ENCODE results near the gene TEX38. TPM values are rescaled to one million over a fixed set of nuclear protein-coding genes. Genes with fewer than 3 reads are reported as not detected.
"Not testable (repeated sequence)": the region's sequence is repeated elsewhere in the genome, so short reads cannot be mapped to it uniquely, and the experiment has no call there.

TEX38 gene
- total and polyA plus RNA-seq, 2 of the 13 experiments (the other 11 are each of a cell fraction or from before 2014, with no cell fraction given) = 0.18 TPM; not detected in 1

GRCh38 chr1:46719689-46720088, 48.0 kb downstream of the TEX38 start (continued):
- TF ChIP-seq ZNF407 (CRISPR knock-in tag; IDR thresholded peaks at IDR 0.05; ENCODE audit: not compliant biosample characterization) = no peak
- no peak for TF ChIP-seq ZNF577 (CRISPR knock-in tag; IDR thresholded peaks at IDR 0.05; ENCODE audit: borderline replicate concordance, low read depth)
- no peak for TF ChIP-seq SMARCE1 (IDR thresholded peaks at IDR 0.05; ENCODE audit: borderline replicate concordance)
- TF ChIP-seq BRF2 (CRISPR knock-in tag; IDR thresholded peaks at IDR 0.05) = no peak

GRCh38 chr1:46720319-46720718, 48.7 kb downstream of the TEX38 start:
- H4K20me1 ChIP-seq (ENCODE audit: insufficient read depth, low read length); H3K9me3 ChIP-seq (ENCODE audit: low read length); FAIRE-seq; H3K9ac ChIP-seq (ENCODE audit: insufficient read depth, low read depth, low read length); H2AFZ ChIP-seq (ENCODE audit: low read length); H3K36me3 ChIP-seq (replicated peaks in 1 of 2; ENCODE audit: control insufficient read depth in 1 of 2, insufficient read depth in 2 of 2, low read length in 2 of 2); CTCF ChIA-PET (ENCODE audit: low intra/inter-chr PET ratio, low total read pairs); H3K4me2 ChIP-seq (ENCODE audit: low read depth, low read length); DNase-seq (ENCODE audit: low spot score); H3K4me3 ChIP-seq (replicated peaks in 1 of 3; ENCODE audit: insufficient read depth in 1 of 3, low read depth in 2 of 3, low read length in 3 of 3); H3K27me3 ChIP-seq (ENCODE audit: control insufficient read depth in 1 of 2, insufficient read depth in 2 of 2, low read length in 2 of 2); BruUV-seq (replicated peaks); H3K27ac ChIP-seq (ENCODE audit: extremely low read length, insufficient read depth, low read length); ATAC-seq: not testable (repeated sequence)
- Histone ChIP-seq H3K79me2 (ENCODE audit: insufficient read depth, low read length) (peaks cover 21% of the 10 kb centered on the region), H3K4me1 (ENCODE audit: insufficient read depth, low read length) (peaks cover 35% of the 10 kb centered on the region)
- intact Hi-C loops (cut with micrococcal nuclease; ENCODE audit: unreplicated experiment) = loop anchor here (10.0 kb wide), 1 partner anchor 166 kb away; the partner anchor contains the start of gene KNCN
- in situ Hi-C loops (cut with HindIII; ENCODE audit: extremely low pct_ligation_motif_present, low pct_unique_long_range_greater_than_20kb) = loop anchor here (5.0 kb wide), 1 partner anchor 103 kb away; the partner anchor contains the start of gene MOB3C
- 53% methylated on average over 8 of the region's 8 CpGs for WGBS (ENCODE audit: low lambda C conversion rate)
- POLR2A ChIA-PET = interaction anchor here (1.0 kb wide), 1 partner anchor 16 kb away, joined by 3 read pairs; no protein-coding TSS in a partner anchor
